ENCODE measurements around the gene BMPR1A.

BMPR1A gene

DNA sequence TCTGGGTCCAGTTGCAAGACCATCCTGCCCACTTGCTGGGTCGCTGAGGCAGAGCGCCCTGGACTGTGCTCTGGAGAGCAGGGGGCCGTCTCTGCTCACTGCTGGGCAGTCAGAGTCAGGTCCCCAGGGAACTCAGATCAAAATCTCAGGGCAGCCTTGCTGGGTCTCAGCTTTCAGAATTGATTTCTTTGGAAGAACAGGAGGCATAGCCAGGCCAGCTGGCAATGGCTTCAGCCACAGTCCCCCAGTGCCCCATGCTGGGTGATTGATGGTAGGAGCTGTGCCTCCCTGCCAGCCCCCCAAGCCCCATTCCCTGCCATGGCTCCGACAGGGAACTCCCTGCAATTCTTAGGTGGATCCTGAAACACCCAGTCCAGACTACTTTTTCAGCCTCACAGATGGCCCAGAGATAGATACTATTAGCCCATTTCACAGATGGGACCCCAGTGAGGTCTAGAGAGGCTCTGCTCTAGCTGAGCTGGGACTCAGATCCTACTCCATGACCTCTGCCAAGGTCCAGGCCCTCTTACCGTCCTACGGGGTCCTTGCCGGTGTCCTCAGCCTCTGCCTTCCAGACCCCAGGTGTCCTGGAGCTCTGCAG, 200.5 kb downstream of the BMPR1A start:
- no peak for DNase-seq (ENCODE audit: low read depth)

DNA sequence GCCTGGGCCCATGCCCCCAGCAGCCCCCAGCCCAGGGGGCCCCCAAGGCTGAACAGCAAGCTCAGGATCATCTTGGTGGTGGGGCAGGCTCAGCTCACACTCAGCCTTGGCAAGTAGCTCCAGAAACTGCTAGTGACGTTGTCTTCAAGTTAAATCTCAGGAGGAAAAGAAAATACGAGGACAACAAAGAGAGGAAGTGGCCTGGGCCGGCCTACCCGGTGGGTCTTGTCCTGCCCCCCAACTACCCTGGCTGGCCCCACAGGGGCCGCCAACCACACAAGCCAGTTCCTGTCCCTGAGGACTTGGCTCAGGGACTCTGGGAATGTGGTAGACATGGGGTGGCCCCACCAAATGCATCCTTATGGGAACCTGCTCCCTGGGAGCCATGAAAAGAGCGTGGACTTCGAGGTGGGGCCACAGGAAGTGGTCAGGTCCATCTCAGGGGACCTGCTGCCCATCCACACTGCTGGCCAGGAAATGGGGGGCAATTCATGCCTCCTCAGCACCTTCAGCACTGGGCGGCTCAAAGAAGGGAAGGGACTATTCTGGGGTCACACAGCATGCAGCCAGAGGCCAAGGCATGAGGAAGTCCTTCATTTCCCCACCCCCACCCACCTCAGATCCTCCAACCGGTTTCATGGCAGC, 201.2 kb downstream of the BMPR1A start, which contains the start of gene MMRN2:
Gene MMRN2 (minus strand): TSS at position 145 of the 645 bp plus-strand sequence. CDS start 74 bp downstream, at position 71.
- no peak for DNase-seq (ENCODE audit: low read depth)

DNA sequence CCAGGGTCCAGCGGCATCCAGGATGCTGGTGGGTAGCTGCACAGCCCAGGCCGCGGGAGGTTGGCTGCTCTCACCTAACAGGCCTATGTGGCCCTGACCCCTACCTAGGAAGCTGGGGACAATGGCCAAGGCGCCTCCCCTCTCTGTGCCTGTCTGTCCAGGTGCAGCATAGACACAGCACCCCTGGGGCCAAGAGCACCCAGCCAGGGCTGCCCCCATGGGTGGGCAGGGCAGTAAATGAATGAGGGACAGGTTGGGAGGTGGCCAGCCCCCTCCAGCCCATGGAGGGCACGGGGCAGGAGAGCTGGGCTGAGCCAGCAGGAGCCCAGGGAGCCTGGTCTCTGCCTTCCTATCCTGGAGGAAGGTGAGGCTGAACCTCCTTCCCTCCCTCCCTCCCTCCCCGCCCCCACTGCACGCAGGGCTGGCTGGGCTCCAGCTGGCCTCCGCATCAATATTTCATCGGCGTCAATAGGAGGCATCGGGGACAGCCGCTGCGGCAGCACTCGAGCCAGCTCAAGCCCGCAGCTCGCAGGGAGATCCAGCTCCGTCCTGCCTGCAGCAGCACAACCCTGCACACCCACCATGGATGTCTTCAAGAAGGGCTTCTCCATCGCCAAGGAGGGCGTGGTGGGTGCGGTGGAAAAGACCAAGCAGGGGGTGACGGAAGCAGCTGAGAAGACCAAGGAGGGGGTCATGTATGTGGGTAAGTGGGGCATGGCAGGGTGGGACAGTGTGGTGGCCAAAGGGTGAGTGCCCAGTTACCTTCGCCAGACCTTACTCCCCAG, 201.9 kb downstream of the BMPR1A start, which contains the start of gene SNCG:
Gene SNCG (plus strand): TSS at position 484 of the 785 bp plus-strand sequence. CDS start 99 bp downstream, at position 583.
- DNase-seq (ENCODE audit: low read depth) = no peak

DNA sequence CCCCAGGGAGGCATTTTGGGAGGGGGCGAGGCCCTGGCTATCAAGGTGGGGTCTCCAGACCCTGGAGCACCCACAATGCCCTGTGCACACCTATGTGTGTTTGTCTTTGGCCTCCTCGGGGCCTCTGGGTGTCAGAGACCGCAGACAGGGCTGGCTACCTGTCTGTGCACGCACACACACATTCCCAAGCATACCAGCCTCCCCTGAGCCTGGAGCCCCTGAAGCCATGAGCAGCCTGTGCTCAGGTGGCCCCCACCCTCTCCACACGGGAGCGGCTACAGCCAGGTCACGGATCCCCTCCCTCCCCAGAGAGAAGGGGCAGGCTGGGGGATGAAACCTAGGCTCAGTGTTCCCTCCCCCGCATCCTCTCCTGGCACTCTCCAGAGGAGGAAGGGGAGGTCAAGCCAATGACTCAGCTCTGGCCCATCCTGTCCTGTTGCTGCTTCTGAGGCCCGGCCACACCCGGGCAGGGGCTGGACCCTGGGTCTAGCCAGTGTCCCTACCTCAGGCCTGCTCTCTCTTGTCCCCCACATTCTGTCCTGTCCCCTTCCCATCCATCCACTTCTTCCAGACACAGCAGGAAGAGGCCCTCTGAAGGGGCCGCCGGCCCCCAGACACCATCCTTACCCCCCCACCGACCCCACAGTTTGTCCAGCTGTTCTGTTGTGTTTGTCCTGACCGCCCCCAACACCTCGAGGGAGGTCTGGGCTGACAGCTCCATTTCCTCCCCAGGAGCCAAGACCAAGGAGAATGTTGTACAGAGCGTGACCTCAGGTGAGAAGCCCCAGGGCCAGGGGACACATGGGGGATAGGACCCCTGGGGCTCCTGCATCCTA, 202.7 kb downstream of the BMPR1A start:
- DNase-seq (ENCODE audit: low read depth) = no peak

DNA sequence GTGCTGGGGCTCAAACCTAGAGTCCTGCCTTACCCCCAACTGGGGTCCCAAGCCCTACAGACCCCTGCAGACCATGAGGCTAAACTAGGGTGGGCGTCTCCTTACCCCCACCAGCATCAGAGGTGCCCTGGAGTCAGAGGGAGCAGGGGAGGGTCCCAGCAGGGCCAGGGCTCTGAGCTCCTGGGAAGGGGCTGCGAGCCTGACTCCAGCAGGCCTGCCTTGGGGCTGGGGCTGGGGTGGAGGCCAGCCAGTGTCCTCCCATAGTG, 203.3 kb downstream of the BMPR1A start:
- no peak for DNase-seq (ENCODE audit: low read depth)

DNA sequence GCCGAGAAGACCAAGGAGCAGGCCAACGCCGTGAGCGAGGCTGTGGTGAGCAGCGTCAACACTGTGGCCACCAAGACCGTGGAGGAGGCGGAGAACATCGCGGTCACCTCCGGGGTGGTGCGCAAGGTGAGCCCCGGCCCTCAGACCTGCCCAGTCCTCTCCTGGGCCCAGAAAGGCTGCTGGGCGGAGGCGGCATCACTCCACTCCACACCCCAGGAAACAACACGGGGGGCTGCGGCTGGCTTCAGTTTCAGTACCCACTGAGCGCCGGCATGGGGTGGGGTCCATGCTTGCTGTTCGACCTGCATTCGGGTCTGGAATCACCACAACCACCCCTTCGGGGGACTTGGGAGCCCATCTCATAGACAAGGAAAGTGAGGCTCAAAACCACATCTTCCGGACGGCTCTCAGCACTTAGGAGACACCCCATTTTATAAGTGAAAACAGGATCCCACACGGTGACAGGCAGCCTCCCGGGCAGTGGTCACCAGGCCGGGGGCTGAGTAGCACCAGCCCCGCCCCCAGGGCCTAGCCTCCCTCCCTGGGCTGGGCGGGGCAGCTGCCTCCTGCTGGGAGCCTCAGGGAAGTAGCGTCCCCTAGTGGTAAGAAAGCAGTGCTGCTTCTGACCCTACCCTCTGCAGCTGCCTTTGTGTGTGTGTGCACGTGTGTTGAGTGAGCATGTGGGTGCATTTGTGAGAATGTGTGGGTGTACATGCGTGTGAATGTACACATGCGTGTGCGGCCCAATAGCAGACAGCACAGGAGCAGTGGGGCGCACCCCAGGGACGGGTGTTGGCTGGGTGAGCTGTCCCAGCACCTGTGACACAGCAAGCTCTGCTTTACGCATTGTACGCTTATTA, 203.8 kb downstream of the BMPR1A start:
- no peak for DNase-seq (ENCODE audit: low read depth)

DNA sequence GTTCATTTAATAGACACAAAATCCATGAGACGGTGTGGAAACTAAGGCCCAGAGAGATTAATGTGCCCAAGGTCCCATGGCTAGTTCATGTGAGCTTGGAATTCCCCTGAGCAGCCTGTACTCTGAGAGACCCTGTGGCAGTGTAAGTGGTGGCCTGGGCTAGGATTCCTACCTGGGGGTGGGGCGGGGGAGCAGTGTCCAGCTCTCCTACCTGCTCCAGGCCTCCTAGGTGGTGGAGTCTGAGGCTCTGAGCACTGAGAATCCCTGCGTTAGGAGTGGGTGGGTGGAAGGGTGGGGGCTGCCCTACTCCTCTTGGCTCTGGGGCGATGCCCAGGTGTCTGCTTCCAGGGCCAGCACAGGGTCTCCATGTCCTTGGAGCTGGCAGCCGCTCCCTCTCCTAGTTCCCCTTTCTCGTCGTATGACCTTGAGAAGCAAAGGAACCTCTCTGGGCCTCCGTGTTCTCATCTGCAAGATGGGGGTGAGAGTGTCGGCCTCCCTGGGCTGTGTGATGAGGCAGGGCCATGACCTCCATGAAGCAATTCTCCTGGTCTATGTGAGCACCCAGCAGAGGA, 204.5 kb downstream of the BMPR1A start:
- no peak for DNase-seq (ENCODE audit: low read depth)

DNA sequence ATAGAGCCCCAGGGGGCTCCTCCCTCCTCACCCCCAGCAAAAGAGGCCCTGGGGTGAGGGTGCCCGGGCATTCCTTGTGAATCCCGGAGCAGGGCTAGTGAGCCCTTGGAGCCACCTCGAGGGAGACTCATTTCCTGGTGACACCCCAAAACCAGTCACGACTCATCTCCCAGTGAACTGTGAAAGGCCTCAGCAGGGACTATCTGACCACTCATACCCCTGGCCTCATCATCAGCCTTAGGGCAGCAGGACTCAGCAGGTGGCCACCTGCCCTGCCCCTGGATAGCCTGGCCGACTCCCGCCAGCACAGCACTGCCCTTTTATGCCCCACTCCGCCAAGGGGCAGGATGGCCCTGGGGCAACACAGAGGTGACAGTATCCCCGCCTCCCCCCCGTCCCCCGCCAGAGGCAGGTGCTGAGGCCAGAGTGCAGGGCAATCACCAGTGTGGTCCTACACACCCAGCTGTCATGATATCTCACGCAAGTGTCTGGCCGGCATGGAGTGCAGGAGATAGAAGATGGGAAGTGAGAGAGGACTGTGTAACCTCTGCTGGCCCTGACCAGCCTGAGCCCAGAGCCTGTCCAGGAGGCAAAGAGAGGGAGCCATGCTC, 205.2 kb downstream of the BMPR1A start:
- no peak for DNase-seq (ENCODE audit: low read depth)

DNA sequence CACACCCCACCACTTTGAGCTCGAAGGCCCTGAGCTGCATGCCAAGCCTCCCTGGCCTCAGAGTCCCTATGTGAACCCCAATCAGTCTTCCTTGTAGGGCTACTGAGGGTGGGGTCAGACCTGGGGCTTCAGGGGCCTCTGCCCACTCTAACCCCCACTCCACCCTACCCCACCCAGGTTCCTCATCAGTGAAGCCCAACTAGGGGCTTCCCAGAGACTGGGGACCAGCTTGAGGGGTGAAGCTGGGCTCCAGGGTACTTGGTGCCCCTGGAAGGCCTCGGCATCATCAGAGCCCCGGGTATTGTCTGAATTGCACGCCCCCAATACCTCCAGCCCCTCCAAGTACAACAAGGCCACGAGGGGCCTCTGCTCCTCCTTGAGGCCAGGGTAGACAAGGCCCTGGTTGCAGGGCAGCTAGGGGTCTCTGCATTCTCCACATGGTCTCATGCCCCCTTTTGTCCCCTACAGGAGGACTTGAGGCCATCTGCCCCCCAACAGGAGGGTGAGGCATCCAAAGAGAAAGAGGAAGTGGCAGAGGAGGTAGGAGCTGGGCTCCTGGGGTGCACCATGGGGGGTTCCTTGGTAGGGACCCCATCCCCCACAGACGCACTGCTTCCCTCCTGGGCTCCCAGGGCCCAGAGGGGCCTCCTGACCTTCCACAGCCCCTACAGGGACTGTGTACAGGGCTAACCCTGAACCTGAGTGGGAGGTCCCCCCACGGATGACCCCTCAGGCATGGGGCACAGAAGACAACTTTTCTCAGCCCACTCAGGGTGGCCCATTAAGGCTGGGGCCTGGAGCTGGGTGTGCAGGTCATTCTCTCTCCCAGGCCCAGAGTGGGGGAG, 205.9 kb downstream of the BMPR1A start:
- DNase-seq (ENCODE audit: low read depth) = no peak

DNA sequence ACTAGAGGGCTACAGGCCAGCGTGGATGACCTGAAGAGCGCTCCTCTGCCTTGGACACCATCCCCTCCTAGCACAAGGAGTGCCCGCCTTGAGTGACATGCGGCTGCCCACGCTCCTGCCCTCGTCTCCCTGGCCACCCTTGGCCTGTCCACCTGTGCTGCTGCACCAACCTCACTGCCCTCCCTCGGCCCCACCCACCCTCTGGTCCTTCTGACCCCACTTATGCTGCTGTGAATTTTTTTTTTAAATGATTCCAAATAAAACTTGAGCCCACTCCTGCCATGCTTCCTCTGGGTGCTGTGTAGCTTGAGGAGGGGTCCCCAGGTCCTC, 206.5 kb downstream of the BMPR1A start:
- no peak for DNase-seq (ENCODE audit: low read depth)

DNA sequence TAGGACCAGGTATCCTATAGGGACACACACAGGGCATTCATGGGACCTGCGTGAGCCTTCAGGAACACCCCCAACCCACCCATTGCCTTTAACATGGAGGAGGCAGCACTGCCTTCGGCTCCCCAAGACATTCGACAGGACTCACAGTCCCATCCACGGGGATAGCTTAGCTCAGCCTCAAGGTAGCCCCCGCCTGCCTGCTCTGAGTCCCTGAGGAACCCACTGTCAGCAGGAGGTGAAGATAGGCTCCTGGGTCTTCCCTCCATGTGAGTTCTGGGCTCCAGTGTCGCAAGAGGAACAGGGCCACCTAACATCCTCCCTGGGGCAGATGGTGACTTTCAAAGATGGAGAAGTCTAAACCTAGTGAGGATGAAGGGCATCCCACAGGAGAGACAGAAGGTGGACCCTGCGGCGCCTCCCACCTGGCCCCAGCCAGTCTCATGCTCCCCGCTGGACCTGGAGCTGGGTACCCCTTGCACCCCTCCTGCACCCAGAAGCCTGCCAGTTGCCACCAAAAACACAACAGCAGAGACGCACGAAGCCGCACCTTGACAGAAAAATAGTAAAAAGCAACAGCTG, 207.0 kb downstream of the BMPR1A start:
- no peak for DNase-seq (ENCODE audit: low read depth)

DNA sequence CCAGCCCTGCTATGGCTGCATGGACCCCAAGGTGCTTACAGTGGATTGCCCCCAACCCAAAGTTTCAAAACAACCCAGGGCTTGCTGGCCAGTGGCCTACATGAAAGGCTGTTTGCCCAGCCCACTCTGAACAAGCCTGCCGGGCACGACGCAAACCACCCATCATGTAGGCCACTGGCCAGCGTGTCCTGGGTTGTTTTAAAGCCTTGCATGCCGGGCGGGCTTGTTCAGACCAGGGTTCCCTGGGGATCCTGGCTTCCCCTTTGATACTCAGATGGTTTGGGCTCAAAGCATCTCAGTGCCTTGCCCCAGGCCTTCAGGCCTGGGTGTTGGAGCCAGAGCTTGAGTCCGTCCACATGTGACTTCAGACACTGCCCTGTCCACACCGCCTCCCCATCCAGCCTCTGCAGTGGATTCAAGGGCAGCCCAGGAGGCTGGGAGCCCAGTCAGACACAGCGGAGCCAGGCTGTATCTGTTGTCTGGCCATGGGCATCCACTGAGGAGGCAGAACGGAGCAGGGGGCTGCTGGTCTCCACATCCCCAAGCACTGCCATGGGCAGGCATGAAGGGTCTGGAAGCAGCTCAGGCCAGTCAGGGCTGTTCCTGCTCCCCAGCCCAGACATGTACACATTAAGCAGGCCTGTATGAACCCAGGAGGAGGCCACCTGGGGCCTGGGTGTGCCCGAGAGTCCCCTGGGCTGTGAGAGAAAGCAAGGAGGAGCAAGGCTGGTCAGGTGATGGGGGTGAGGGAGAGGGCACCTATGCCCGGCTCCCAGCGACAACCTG, 207.8 kb downstream of the BMPR1A start:
- DNase-seq (ENCODE audit: low read depth) = no peak

DNA sequence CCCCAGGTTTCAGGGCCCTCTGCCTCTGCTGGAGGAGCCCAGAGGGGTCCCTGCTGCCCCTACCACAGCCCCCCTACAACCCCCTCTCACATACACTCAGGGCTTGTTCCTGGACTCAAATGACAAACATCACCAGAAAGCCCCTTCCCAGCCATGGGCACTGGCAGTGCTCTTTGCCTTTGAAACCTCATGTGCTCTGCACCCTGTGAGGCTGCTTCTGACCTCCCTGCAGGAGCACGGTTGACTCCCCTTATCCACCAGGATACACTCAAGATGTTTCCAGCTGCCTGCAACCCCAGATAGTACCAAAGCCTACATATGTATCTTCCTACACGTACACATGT, 208.4 kb downstream of the BMPR1A start:
- no peak for DNase-seq (ENCODE audit: low read depth)

DNA sequence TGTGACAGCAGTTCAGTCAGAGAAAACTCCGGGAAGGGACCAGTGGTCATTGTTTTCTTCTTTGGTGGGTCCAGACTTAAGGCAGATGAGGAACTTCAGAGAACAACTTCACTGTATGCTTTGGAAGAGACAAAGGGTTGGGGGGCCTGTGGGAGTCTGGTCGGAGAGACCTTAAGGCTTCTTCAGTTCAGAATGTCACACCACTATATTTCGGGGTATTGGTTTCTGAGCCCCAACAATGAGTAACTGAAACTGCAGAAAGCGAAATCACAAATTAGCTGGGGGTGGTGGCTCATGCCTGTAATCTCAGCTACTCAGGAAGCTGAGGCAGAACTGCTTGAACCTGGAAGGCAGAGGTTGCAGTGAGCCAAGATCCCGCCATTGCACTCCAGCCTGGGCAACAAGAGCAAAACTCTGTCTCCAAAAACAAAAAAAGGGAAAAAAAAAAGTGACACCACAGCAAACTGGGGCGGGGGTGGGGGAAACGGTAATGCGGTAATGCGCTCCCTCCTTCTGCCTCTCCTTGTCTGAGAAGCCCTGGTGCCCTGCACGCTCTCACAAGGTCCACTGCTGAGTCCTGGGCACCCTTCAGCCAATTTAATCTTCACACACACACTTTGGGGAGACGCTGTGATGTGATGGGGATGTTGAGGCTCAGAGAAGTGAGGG, 209.7 kb downstream of the BMPR1A start:
- DNase-seq (ENCODE audit: low read depth) = no peak

DNA sequence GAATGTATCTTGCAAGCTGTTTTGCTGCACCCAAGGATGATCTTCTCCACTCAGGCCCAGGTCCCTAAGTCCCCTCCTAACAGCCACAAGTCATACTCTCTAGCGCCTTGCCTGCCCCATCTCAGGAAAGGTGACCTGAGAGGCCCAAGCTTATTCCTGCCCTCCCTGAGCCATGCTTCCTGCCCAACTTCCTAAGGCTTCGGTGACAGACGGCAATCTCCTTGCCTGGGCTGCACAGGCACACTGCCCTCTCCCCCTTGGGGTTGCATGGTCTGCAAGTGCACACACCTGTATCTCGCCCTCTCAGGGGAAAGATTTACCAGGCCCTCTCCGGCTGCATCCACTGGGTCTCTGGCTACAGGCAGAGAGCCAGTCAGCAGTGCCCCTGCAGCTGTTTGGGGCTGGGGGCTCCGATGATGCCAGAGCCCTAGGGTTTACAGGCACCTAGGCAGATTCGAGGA, 211.1 kb downstream of the BMPR1A start:
- DNase-seq (ENCODE audit: low read depth) = no peak

DNA sequence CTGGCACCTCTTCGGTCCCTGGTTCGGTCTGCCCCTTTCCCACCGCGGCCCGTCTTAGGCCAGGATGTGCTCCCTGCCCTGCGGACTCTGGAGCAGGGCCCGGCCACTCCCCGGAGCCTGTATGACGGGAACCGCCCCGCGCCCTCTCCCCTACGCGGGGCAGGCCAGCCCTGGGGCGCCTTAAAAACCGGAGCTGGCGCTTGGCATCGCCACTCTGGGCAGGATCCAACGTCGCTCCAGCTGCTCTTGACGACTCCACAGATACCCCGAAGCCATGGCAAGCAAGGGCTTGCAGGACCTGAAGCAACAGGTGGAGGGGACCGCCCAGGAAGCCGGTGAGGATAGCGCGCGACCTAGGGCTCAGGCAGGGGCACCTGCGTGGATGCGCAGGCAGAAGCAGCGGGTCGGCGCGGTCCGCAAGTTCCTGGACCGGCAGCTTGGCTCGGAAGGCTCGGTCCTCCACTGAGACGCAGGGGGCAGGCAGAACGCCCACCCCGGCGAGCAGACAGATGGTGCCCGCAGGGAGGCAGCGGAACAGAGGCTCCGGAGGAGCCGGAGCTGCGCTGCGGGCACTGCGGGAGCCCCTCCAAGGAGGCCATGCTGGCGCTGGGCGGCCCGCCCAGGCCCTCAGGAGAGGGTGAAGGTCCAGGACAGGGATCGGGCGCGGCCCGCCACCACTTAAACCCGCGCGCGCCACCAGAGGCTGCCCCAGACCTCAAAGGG, 212.0 kb downstream of the BMPR1A start, which contains the start of gene ADIRF:
Gene ADIRF (plus strand): TSS at position 212 of the 723 bp plus-strand sequence. CDS start 63 bp downstream, at position 275.
- no peak for DNase-seq (ENCODE audit: low read depth)

DNA sequence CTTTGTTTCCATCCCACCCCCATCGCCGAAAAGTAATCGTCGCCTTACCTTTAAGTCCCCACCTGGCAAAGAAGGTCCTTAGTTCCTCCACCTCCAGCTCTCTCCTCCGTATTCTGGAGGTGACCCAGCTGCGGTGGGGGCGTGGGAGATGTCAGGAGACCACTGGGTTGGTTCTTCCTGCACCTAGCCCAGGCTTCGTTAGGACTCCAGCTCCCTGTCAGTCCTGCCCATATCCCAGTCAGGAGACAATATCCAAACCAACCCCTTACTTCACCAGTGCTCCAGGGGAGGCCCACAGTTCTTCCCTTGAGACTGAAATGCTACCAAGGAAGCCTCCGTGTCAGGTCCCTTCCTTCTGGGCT, 212.6 kb downstream of the BMPR1A start:
- no peak for DNase-seq (ENCODE audit: low read depth)

Data from activated T-cell treated with anti-CD3 and anti-CD28 coated beads for 24 hours (primary cell).